ENCODE results near the gene PCSK7.

The PCSK7 gene

GRCh38 chr11:117259417-117259816, 27.5 kb upstream of the PCSK7 start:
- TF ChIP-seq, protein P1, sequence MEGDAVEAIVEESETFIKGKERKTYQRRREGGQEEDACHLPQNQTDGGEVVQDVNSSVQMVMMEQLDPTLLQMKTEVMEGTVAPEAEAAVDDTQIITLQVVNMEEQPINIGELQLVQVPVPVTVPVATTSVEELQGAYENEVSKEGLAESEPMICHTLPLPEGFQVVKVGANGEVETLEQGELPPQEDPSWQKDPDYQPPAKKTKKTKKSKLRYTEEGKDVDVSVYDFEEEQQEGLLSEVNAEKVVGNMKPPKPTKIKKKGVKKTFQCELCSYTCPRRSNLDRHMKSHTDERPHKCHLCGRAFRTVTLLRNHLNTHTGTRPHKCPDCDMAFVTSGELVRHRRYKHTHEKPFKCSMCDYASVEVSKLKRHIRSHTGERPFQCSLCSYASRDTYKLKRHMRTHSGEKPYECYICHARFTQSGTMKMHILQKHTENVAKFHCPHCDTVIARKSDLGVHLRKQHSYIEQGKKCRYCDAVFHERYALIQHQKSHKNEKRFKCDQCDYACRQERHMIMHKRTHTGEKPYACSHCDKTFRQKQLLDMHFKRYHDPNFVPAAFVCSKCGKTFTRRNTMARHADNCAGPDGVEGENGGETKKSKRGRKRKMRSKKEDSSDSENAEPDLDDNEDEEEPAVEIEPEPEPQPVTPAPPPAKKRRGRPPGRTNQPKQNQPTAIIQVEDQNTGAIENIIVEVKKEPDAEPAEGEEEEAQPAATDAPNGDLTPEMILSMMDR (IDR thresholded peaks at IDR 0.05; ENCODE audit: poor library complexity, severe bottlenecking) = no peak
- Histone ChIP-seq H3K9me3 (ENCODE audit: severe bottlenecking) (no peaks in the 10 kb centered on the region), H3K27me3 (ENCODE audit: insufficient read depth, poor library complexity, severe bottlenecking) (no peaks in the 10 kb centered on the region), H3K4me1 (ENCODE audit: insufficient read depth, poor library complexity, severe bottlenecking) (no peaks in the 10 kb centered on the region), H3K4me3 (ENCODE audit: severe bottlenecking) (no peak overlapping the region), H3K27ac (ENCODE audit: poor library complexity, severe bottlenecking) (no peak overlapping the region), H3K36me3 (ENCODE audit: low read depth) (peaks cover 19% of the 10 kb centered on the region)
- ATAC-seq (ENCODE audit: low read depth) (peak; percentile 31; the same call in 1 of the 3 replicates), DNase-seq (ENCODE audit: low spot score) (no peak)

- H3K36me3 ChIP-seq (ENCODE audit: low read depth) = peaks cover 19% of the 10 kb centered on the region
- no peak overlapping the region for H3K27ac ChIP-seq (ENCODE audit: poor library complexity, severe bottlenecking)
- TF ChIP-seq, protein P1 (IDR thresholded peaks at IDR 0.05; ENCODE audit: poor library complexity, severe bottlenecking) = no peak
- ATAC-seq (ENCODE audit: low read depth) = no peak
- no peaks in the 10 kb centered on the region for H3K27me3 ChIP-seq (ENCODE audit: insufficient read depth, poor library complexity, severe bottlenecking)
- no peak for DNase-seq (ENCODE audit: low spot score)
- no peaks in the 10 kb centered on the region for H3K9me3 ChIP-seq (ENCODE audit: severe bottlenecking)
- H3K4me3 ChIP-seq (ENCODE audit: severe bottlenecking) = no peak overlapping the region
- no peaks in the 10 kb centered on the region for H3K4me1 ChIP-seq (ENCODE audit: insufficient read depth, poor library complexity, severe bottlenecking)
Measured at GRCh38 chr11:117258576-117258975, 26.7 kb upstream of the PCSK7 start.

- H3K27ac ChIP-seq (ENCODE audit: poor library complexity, severe bottlenecking) = no peak overlapping the region
- H3K4me1 ChIP-seq (ENCODE audit: insufficient read depth, poor library complexity, severe bottlenecking) = no peaks in the 10 kb centered on the region
- no peaks in the 10 kb centered on the region for H3K9me3 ChIP-seq (ENCODE audit: severe bottlenecking)
- ATAC-seq (ENCODE audit: low read depth) (peak; percentile 40; the same call in 1 of the 3 replicates), DNase-seq (ENCODE audit: low spot score) (no peak)
- TF ChIP-seq, protein P1 (IDR thresholded peaks at IDR 0.05; ENCODE audit: poor library complexity, severe bottlenecking) = no peak
- H3K36me3 ChIP-seq (ENCODE audit: low read depth) = peaks cover 37% of the 10 kb centered on the region
- no peak overlapping the region for H3K4me3 ChIP-seq (ENCODE audit: severe bottlenecking)
- H3K27me3 ChIP-seq (ENCODE audit: insufficient read depth, poor library complexity, severe bottlenecking) = no peaks in the 10 kb centered on the region
Measured at GRCh38 chr11:117256573-117256972, 24.7 kb upstream of the PCSK7 start.

GRCh38 chr11:117255966-117256365, 24.1 kb upstream of the PCSK7 start:
- DNase-seq (ENCODE audit: low spot score) (no peak), ATAC-seq (ENCODE audit: low read depth) (no peak)
- Histone ChIP-seq H3K4me3 (ENCODE audit: severe bottlenecking) (no peak overlapping the region), H3K27me3 (ENCODE audit: insufficient read depth, poor library complexity, severe bottlenecking) (no peaks in the 10 kb centered on the region), H3K27ac (ENCODE audit: poor library complexity, severe bottlenecking) (no peak overlapping the region), H3K9me3 (ENCODE audit: severe bottlenecking) (no peaks in the 10 kb centered on the region), H3K36me3 (ENCODE audit: low read depth) (peaks cover 31% of the 10 kb centered on the region), H3K4me1 (ENCODE audit: insufficient read depth, poor library complexity, severe bottlenecking) (no peaks in the 10 kb centered on the region)
- TF ChIP-seq, protein P1 (IDR thresholded peaks at IDR 0.05; ENCODE audit: poor library complexity, severe bottlenecking) = no peak

DNA sequence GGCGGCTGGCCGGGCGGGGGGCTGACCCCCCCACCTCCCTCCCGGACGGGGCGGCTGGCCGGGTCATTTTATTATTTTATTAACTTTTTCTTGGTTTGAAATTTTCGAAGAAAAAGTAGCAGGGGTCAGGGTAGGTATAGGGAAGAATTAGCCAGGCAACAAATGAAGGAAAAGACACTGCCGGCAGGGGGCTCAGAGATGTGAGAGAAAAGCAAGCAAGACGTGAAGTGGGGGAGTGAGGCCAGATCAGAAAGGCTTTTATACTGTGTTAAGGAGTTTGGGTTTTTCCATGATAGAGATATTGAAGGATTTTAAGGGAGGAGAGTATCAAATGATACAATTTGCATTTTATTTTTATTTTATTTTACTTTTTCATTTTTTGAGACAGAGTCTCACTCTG, 19.6 kb upstream of the PCSK7 start:
- Histone ChIP-seq H3K9me3 (ENCODE audit: severe bottlenecking) (no peaks in the 10 kb centered on the region), H3K4me1 (ENCODE audit: insufficient read depth, poor library complexity, severe bottlenecking) (no peaks in the 10 kb centered on the region), H3K4me3 (ENCODE audit: severe bottlenecking) (no peak overlapping the region), H3K27me3 (ENCODE audit: insufficient read depth, poor library complexity, severe bottlenecking) (no peaks in the 10 kb centered on the region), H3K27ac (ENCODE audit: poor library complexity, severe bottlenecking) (no peak overlapping the region), H3K36me3 (ENCODE audit: low read depth) (peaks cover 48% of the 10 kb centered on the region)
- DNase-seq (ENCODE audit: low spot score) (no peak), ATAC-seq (ENCODE audit: low read depth) (no peak)
- TF ChIP-seq, protein P1 (IDR thresholded peaks at IDR 0.05; ENCODE audit: poor library complexity, severe bottlenecking) = no peak
